Transverse colon (tissue), 4 donors: ENCODE measurements around the gene SERPINA3. TPM values are rescaled to one million over a fixed set of nuclear protein-coding genes. Genes with fewer than 3 reads are reported as not detected.
"Not testable (repeated sequence)": the region's sequence is repeated elsewhere in the genome, so short reads cannot be mapped to it uniquely, and the experiment has no call there.

ENCODE experiments used
- DNase-seq: peaks from one replicate; pipeline ENCODE4 v3.0.0-alpha.2; 2019
- H3K27ac ChIP-seq, 4 donors: fragments of 200-600 bp; sonication (generic); 2 replicates each; pipeline ENCODE4 v1.5.1; 2016 to 2018; ENCODE audit warnings: inconsistent platforms in 4 of 4
- H3K27me3 ChIP-seq: fragments of 200-600 bp; sonication (generic); 2 replicates; pipeline ENCODE4 v1.5.1; 2017; ENCODE audit warnings: inconsistent platforms
- H3K36me3 ChIP-seq, 4 donors: fragments of 200-600 bp; sonication (generic); 2 replicates each; pipeline ENCODE4 v1.5.1; 2017 to 2019; ENCODE audit warnings: inconsistent platforms in 4 of 4
- H3K4me1 ChIP-seq, 4 donors: fragments of 200-600 bp; sonication (generic); 2 replicates each; pipeline ENCODE4 v1.5.1; 2017 to 2020; ENCODE audit warnings: inconsistent platforms in 4 of 4
- H3K4me3 ChIP-seq, 4 donors: fragments of 200-600 bp; sonication (generic); 1 replicate in 1 of 4; 2 replicates in 3 of 4; pipeline versions ENCODE4 v1.5.1 to v1.6.1; 2017 to 2019; ENCODE audit warnings: inconsistent platforms in 4 of 4
- H3K9me3 ChIP-seq, 2 donors: fragments of 200-600 bp; sonication (generic); 2 replicates each; pipeline ENCODE4 v1.5.1; 2017 to 2019; ENCODE audit warnings: inconsistent platforms in 2 of 2
- EP300 ChIP-seq: sonication (generic); formaldehyde crosslinking; IDR thresholded peaks from one replicate; pipeline ENCODE4 v1.6.1; 2017; ENCODE audit warnings: antibody characterized with exemption, low read depth
- POLR2A ChIP-seq: fragments of 450-650 bp; IDR thresholded peaks from one replicate; pipeline ENCODE4 v1.6.1; 2016; ENCODE audit warnings: antibody characterized with exemption, mild to moderate bottlenecking, moderate library complexity
- POLR2AphosphoS5 ChIP-seq, 3 donors: sonication (generic); formaldehyde crosslinking; IDR thresholded peaks; one replicate each; pipeline ENCODE4 v1.6.1; 2016; ENCODE audit warnings: antibody characterized with exemption in 3 of 3
- WGBS, 2 donors: methylation state at CpG; one replicate each; pipeline ENCODE4 v1.1.5; 2018; ENCODE audit warnings: low coverage in 1 of 2; 5-methylcytosine and 5-hydroxymethylcytosine counted together
- in situ Hi-C, 4 donors: fragments of 200-750 bp; cut with MboI; loops; one replicate each; pipeline versions ENCODE4 v1.15.0 to v1.15.1; 2017; ENCODE audit warnings: low sequenced_read_pairs in 3 of 4, low pct_ligation_motif_present in 1 of 4, low pct_unique_long_range_greater_than_20kb in 1 of 4
- intact Hi-C: fragments of 100-400 bp; cut with DNase I; formaldehyde crosslinking; loops from one replicate; pipeline ENCODE4 v1.15.1; 2023; ENCODE audit warnings: low total_unique reads
- total RNA-seq, 4 donors: library from RNA; depleted of rRNA; stranded (reverse); fragments of >200 nt; gene quantifications; one replicate each; pipeline ENCODE4 v1.1.0, GENCODE V29; 2016
- TF ChIP-seq, protein P1 (sequence below), 5 experiments: fragments of 200-600 bp in 3 of 5; fragments of 450-650 bp in 2 of 5; sonication (generic) in 3 of 5; IDR thresholded peaks; 1 replicate in 2 of 5; 2 replicates in 3 of 5; pipeline ENCODE4 v1.5.1; 2016 to 2017; ENCODE audit warnings: antibody characterized with exemption in 5 of 5, inconsistent platforms in 3 of 5, mild to moderate bottlenecking in 2 of 5, moderate library complexity in 1 of 5

The SERPINA3 gene
- total RNA-seq, 4 donors from 2014 or later: 16.0 to 72.7 (median 22.6) TPM

GRCh38 chr14:94635154-94635553, 23.0 kb downstream of the SERPINA3 start:
- in situ Hi-C loops: no loop called here
- H3K36me3 ChIP-seq: no peaks in the 10 kb centered on the region
- no peaks in the 10 kb centered on the region for H3K9me3 ChIP-seq
- no peaks in the 10 kb centered on the region for H3K4me1 ChIP-seq
- intact Hi-C loops: no loop called here
- H3K27me3 ChIP-seq: no peaks in the 10 kb centered on the region
- TF ChIP-seq, protein P1, sequence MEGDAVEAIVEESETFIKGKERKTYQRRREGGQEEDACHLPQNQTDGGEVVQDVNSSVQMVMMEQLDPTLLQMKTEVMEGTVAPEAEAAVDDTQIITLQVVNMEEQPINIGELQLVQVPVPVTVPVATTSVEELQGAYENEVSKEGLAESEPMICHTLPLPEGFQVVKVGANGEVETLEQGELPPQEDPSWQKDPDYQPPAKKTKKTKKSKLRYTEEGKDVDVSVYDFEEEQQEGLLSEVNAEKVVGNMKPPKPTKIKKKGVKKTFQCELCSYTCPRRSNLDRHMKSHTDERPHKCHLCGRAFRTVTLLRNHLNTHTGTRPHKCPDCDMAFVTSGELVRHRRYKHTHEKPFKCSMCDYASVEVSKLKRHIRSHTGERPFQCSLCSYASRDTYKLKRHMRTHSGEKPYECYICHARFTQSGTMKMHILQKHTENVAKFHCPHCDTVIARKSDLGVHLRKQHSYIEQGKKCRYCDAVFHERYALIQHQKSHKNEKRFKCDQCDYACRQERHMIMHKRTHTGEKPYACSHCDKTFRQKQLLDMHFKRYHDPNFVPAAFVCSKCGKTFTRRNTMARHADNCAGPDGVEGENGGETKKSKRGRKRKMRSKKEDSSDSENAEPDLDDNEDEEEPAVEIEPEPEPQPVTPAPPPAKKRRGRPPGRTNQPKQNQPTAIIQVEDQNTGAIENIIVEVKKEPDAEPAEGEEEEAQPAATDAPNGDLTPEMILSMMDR (IDR thresholded peaks at IDR 0.05): no peak
- TF ChIP-seq POLR2AphosphoS5 (IDR thresholded peaks at IDR 0.05) (no peak), POLR2A (no peak), EP300 (no peak)
- H3K4me3 ChIP-seq: no peak overlapping the region
- no peak for DNase-seq
- no peak overlapping the region for H3K27ac ChIP-seq
- 43 to 71% methylated on average over 1 of the region's 1 CpG for WGBS, 2 donors

DNA sequence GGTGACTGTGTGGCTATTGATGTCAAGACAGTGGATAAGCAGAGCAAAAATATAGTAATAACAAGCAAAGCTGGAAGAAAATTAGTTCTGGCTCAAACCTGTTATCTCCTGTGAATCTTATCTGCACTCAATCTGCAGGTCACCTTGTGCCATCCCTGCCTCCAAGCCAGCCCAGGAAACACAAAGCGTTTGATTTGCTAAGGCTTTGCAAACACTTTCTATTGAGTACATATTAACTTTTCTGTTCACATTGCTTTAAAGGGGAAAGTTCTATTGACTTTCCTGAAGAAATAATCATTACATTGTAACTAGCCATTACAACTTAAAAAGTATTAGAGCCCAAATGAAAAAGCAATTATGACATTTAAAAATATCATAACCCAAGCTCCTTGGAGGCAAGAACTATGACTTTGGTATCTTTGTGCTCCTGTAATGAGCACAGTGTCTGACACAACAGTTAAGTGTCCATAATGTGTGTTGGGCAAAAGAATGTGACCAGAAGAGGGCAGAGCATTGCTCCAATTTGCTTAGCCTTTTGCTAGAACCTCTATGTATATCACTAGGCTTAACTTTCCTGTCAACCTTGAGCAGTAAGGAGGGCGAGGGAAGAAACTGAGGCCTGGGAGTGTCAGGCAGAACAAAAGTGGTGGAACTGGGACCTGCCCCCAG, 24.7 kb downstream of the SERPINA3 start:
- intact Hi-C loops (no loop called here), in situ Hi-C loops (no loop called here)
- Histone ChIP-seq H3K9me3 (no peaks in the 10 kb centered on the region), H3K27me3 (no peaks in the 10 kb centered on the region), H3K4me3 (no peak overlapping the region), H3K27ac (no peak overlapping the region), H3K36me3 (no peaks in the 10 kb centered on the region), H3K4me1 (no peaks in the 10 kb centered on the region)
- no peak for DNase-seq
- 57 to 64% methylated on average over 1 to 2 of the region's 2 CpGs for WGBS, 2 donors
- TF ChIP-seq POLR2AphosphoS5 (IDR thresholded peaks at IDR 0.05): no peak
- TF ChIP-seq, protein P1 (IDR thresholded peaks at IDR 0.05): no peak

GRCh38 chr14:94637814-94638213, 25.6 kb downstream of the SERPINA3 start:
- H3K4me1 ChIP-seq, intact Hi-C loops, H3K27ac ChIP-seq, H3K36me3 ChIP-seq, in situ Hi-C loops, H3K4me3 ChIP-seq, DNase-seq, H3K9me3 ChIP-seq, H3K27me3 ChIP-seq: not testable (repeated sequence)
- WGBS, 2 donors: 78 to 88% methylated on average over 3 to 7 of the region's 8 CpGs

DNA sequence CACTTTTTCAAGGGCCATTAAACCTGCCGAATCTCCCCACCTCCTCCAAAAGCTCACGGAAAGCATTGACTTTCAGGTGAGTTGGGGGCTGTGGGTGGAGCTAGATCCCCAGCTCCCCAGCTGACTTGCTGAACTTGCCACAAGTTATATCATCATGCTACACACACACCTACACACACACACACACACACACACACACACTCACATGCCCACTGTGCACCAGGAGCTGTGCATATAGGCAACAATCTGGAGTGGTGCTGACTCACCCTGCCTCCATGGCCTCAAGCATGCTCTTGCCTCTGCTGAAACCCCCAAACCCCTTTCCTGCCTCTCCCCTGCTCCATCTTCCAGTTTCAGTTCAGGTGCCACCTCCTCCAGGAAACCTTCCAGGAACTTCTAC, 26.1 kb downstream of the SERPINA3 start:
- Histone ChIP-seq H3K27ac (no peak overlapping the region), H3K4me1 (no peaks in the 10 kb centered on the region), H3K36me3 (no peaks in the 10 kb centered on the region), H3K27me3 (no peaks in the 10 kb centered on the region), H3K9me3 (no peaks in the 10 kb centered on the region), H3K4me3 (no peak overlapping the region)
- no peak for DNase-seq
- WGBS, 2 donors: 60% methylated on average over 2 of the region's 2 CpGs; no CpG with 5 or more reads in 1 of the 2 donors
- in situ Hi-C loops: no loop called here
- TF ChIP-seq POLR2A (no peak), POLR2AphosphoS5 (IDR thresholded peaks at IDR 0.05) (no peak), EP300 (no peak)
- TF ChIP-seq, protein P1 (IDR thresholded peaks at IDR 0.05): no peak
- intact Hi-C loops: no loop called here
